GM12878 (cell line): ENCODE results near the gene VCL. TPM values are rescaled to one million over a fixed set of nuclear protein-coding genes. Genes with fewer than 3 reads are reported as not detected.

Experiments used
- ATAC-seq: fragments of 200-7000 bp; cut with Tn5 transposase; 3 replicates; pipeline ENCODE4 v1.9.1; 2020; ENCODE audit warnings: mild to moderate bottlenecking, moderate library complexity
- BruUV-seq: library from RNA; stranded (reverse); fragments of 400-500 nt; replicated peaks from 2 replicates; lab custom pipeline; 2021; lab: Mats Ljungman, UMichigan
- CTCF ChIA-PET: fragments of 300-600 bp; sonication (Branson Sonifier 250); formaldehyde crosslinking; extraction: SDS; loops from one replicate; lab custom pipeline; 2021; ENCODE audit warnings: inconsistent platforms; lab: Yijun Ruan, JAX
- POLR2A ChIA-PET: fragments of 350-600 bp; formaldehyde crosslinking; extraction: SDS; loops from one replicate; lab custom pipeline; 2021; ENCODE audit warnings: inconsistent platforms; lab: Charles Lee
- RAD21 ChIA-PET: fragments of 300-600 bp; sonication (Branson Sonifier 250); formaldehyde crosslinking; loops from one replicate; lab custom pipeline; 2023; ENCODE audit warnings: antibody characterized with exemption; ENCODE audit not compliant: unreplicated experiment; lab: Charles Lee
- SMC1A ChIA-PET: fragments of 300-600 bp; sonication (Branson Sonifier 250); formaldehyde crosslinking; loops from one replicate; lab custom pipeline; 2023; ENCODE audit not compliant: unreplicated experiment, uncharacterized antibody; lab: Charles Lee
- DNase-seq: peaks from one replicate; pipeline ENCODE4 v3.0.0-alpha.2; 2011; ENCODE audit warnings: low read depth, low spot score
- FAIRE-seq: peaks from 3 replicates; lab custom pipeline; 2011; peaks lifted over from hg19 to GRCh38; lab: Jason Lieb, UNC
- H2AFZ ChIP-seq: 2 replicates; pipeline ENCODE4 v1.6.0; 2011; ENCODE audit warnings: low read depth, low read length, control low read depth; ENCODE audit not compliant: control insufficient read depth
- H3K27ac ChIP-seq: 2 replicates; pipeline ENCODE4 v1.5.1; 2011; ENCODE audit warnings: control low read depth; ENCODE audit not compliant: control insufficient read depth, insufficient read depth
- H3K27me3 ChIP-seq, 2 experiments: replicated peaks in 1 of 2; 2 replicates each; pipeline versions ENCODE4 v1.6.0 to v1.6.1; 2011; ENCODE audit warnings: low read length in 1 of 2; ENCODE audit not compliant: control insufficient read depth in 2 of 2, insufficient read depth in 2 of 2
- H3K36me3 ChIP-seq, 2 experiments: 2 replicates each; pipeline ENCODE4 v1.5.1; 2011; ENCODE audit warnings: low read length in 1 of 2; ENCODE audit not compliant: control insufficient read depth in 2 of 2, insufficient read depth in 2 of 2
- H3K4me1 ChIP-seq: 2 replicates; pipeline ENCODE4 v1.6.1; 2011; ENCODE audit warnings: mild to moderate bottlenecking, low read length, moderate library complexity, mixed read lengths; ENCODE audit not compliant: control insufficient read depth, insufficient read depth
- H3K4me2 ChIP-seq: 2 replicates; pipeline ENCODE4 v1.6.0; 2011; ENCODE audit warnings: control low read depth; ENCODE audit not compliant: control insufficient read depth, insufficient read depth
- H3K4me3 ChIP-seq: fragments of 200-600 bp; sonication (generic); 2 replicates; pipeline ENCODE4 v1.5.1; 2016
- H3K79me2 ChIP-seq: 2 replicates; pipeline ENCODE4 v1.6.0; 2011; ENCODE audit warnings: low read length; ENCODE audit not compliant: control insufficient read depth, insufficient read depth
- H3K9ac ChIP-seq: 2 replicates; pipeline ENCODE4 v1.8.0; 2011; ENCODE audit warnings: low read length, control low read depth, mixed read lengths; ENCODE audit not compliant: control insufficient read depth, insufficient read depth
- H3K9me3 ChIP-seq: replicated peaks from 3 replicates; pipeline ENCODE4 v1.5.1; 2011; ENCODE audit warnings: mild to moderate bottlenecking, low read length; ENCODE audit not compliant: control insufficient read depth, insufficient read depth
- H4K20me1 ChIP-seq: 2 replicates; pipeline ENCODE4 v1.6.0; 2011; ENCODE audit not compliant: control insufficient read depth, insufficient read depth
- ATF7 ChIP-seq: fragments of 450-650 bp; IDR thresholded peaks from 2 replicates; pipeline ENCODE4 v1.6.1; 2016; ENCODE audit warnings: low read depth, mild to moderate bottlenecking
- BACH1 ChIP-seq: fragments of 450-650 bp; IDR thresholded peaks from 2 replicates; pipeline ENCODE4 v1.6.1; 2017; ENCODE audit warnings: mild to moderate bottlenecking, borderline replicate concordance
- BHLHE40 ChIP-seq, 2 experiments: fragments of 450-650 bp in 1 of 2; IDR thresholded peaks; 2 replicates each; pipeline ENCODE4 v1.6.1; 2011 to 2017; ENCODE audit warnings: low read depth in 2 of 2, borderline replicate concordance in 1 of 2, improper control_type of control experiment in 1 of 2, low read length in 1 of 2, mild to moderate bottlenecking in 1 of 2
- BRCA1 ChIP-seq: IDR thresholded peaks from 2 replicates; pipeline ENCODE4 v1.6.1; 2011; ENCODE audit warnings: low read depth, low read length, improper control_type of control experiment
- CREM ChIP-seq: IDR thresholded peaks from 2 replicates; pipeline ENCODE4 v1.6.1; 2014; ENCODE audit warnings: antibody characterized with exemption, low read depth
- EGR1 ChIP-seq, 2 experiments: IDR thresholded peaks; 1 replicate in 1 of 2; 2 replicates in 1 of 2; pipeline ENCODE4 v1.6.1; 2011 to 2012; ENCODE audit warnings: low read depth in 2 of 2, low read length in 2 of 2, borderline replicate concordance in 1 of 2, mild to moderate bottlenecking in 1 of 2, moderate library complexity in 1 of 2
- FOXM1 ChIP-seq: IDR thresholded peaks from 2 replicates; pipeline ENCODE4 v1.6.1; 2012; ENCODE audit warnings: low read depth, mild to moderate bottlenecking, inconsistent platforms, low read length, moderate library complexity
- NFIC ChIP-seq: IDR thresholded peaks from 2 replicates; pipeline ENCODE4 v1.6.1; 2012; ENCODE audit warnings: low read depth, mild to moderate bottlenecking, inconsistent platforms, low read length, moderate library complexity
- NFXL1 ChIP-seq: fragments of 450-650 bp; IDR thresholded peaks from 2 replicates; pipeline ENCODE4 v1.6.1; 2017; ENCODE audit warnings: antibody characterized with exemption, mild to moderate bottlenecking, borderline replicate concordance
- NFYB ChIP-seq: IDR thresholded peaks from 2 replicates; pipeline ENCODE4 v1.6.1; 2011; ENCODE audit warnings: low read depth, mild to moderate bottlenecking, low read length, improper control_type of control experiment, moderate library complexity; ENCODE audit not compliant: insufficient read depth
- SREBF1 ChIP-seq: IDR thresholded peaks from 2 replicates; pipeline ENCODE4 v1.6.1; 2012; ENCODE audit warnings: mild to moderate bottlenecking, low read length
- SRF ChIP-seq, 2 experiments: IDR thresholded peaks; 2 replicates each; pipeline ENCODE4 v1.6.1; 2011; ENCODE audit warnings: low read depth in 2 of 2, low read length in 2 of 2, mild to moderate bottlenecking in 1 of 2, moderate library complexity in 1 of 2
- SUZ12 ChIP-seq: fragments of 200-600 bp; sonication (generic); IDR thresholded peaks from one replicate; pipeline ENCODE4 v1.6.1; 2018; ENCODE audit warnings: antibody characterized with exemption, mild to moderate bottlenecking; ENCODE audit not compliant: unreplicated experiment
- TCF12 ChIP-seq: IDR thresholded peaks from 2 replicates; pipeline ENCODE4 v1.6.1; 2011; ENCODE audit warnings: low read depth, mild to moderate bottlenecking, low read length
- YY1 ChIP-seq: IDR thresholded peaks from 2 replicates; pipeline ENCODE4 v1.6.1; 2011; ENCODE audit warnings: low read depth, mild to moderate bottlenecking, low read length
- WGBS: methylation state at CpG from one replicate; pipeline ENCODE4 v1.1.6; 2016; ENCODE audit warnings: low lambda C conversion rate; ENCODE audit not compliant: insufficient replicate concordance, insufficient coverage; ENCODE audit errors: missing lambda C conversion rate; 5-methylcytosine and 5-hydroxymethylcytosine counted together
- in situ Hi-C: fragments of 300-500 bp; cut with MboI; formaldehyde crosslinking; loops from 9 replicates; pipeline ENCODE4 v1.14.3; 2018; ENCODE audit warnings: mixed read lengths
- intact Hi-C: fragments of 100-400 bp; cut with micrococcal nuclease; formaldehyde crosslinking; loops from one replicate; pipeline ENCODE4 v1.14.2; 2022; ENCODE audit not compliant: unreplicated experiment
- polyA plus RNA-seq, 11 experiments: library from polyadenylated mRNA; depleted of rRNA in 4 of 11; unstranded in 6 of 11; stranded (reverse) in 5 of 11; fragments of >200 nt; fragmentation: Nextera tagmentation in 4 of 11; fragmentation: Illumina TruSeq in 1 of 11; extraction: Ambion mirVana in 4 of 11; extraction: Trizol in 1 of 11; gene quantifications; 1 replicate in 1 of 11; 2 replicates in 10 of 11; pipeline versions ENCODE4 v1.2.1 to v1.2.3, GENCODE V29; 2011 to 2016; ENCODE audit warnings: inconsistent platforms in 2 of 11, missing spikeins in 2 of 11, low read depth in 1 of 11
- total RNA-seq, 4 experiments: library from RNA; depleted of rRNA in 3 of 4; stranded (reverse); fragments of >200 nt in 3 of 4; fragmentation: Illumina TruSeq in 1 of 4; extraction: Trizol in 1 of 4; gene quantifications; 2 replicates each; pipeline versions ENCODE4 v1.2.1 to v1.2.3, GENCODE V29; 2013 to 2021
- TF ChIP-seq, protein P1 (sequence below): fragments of 450-650 bp; formaldehyde crosslinking; IDR thresholded peaks from 2 replicates; pipeline ENCODE4 v1.4.0; 2022; ENCODE audit warnings: mild to moderate bottlenecking, moderate library complexity
- TF ChIP-seq, protein P2 (sequence below): IDR thresholded peaks from 2 replicates; pipeline ENCODE4 v1.6.1; 2011; ENCODE audit warnings: low read depth, low read length, improper control_type of control experiment, borderline replicate concordance
- TF ChIP-seq, protein P3 (sequence below): IDR thresholded peaks from 2 replicates; pipeline ENCODE4 v1.6.1; 2011; ENCODE audit warnings: borderline replicate concordance, low read depth, mild to moderate bottlenecking, moderate library complexity, mixed read lengths, low read length; ENCODE audit not compliant: insufficient read depth; ENCODE audit errors: extremely low read length

VCL gene
- total and polyA plus RNA-seq, 10 of the 15 experiments (the other 5 are each of a cell fraction or from before 2014, with no cell fraction given), result 6.7 to 54.6 (median 24.3) TPM

DNA sequence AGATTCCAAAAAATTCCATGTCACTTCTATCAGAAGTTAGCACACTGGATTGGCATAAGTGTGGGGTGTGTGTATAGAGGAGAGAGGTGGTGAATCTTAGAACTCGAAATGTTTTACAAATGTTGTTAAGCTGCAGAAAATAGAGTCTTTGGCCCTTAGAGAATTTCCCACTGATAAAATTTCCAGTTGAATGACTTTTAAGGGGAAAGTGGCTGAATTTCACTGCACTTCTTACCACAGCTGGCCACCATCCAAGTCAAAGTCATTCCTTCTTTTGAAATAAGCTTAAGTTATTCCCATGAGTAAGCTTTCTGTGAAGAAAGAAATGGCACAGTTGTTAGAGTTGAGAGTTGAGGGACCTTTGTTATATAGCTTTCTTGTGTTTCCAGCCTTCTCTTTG is 13.9 kb downstream of the VCL start:
- Histone ChIP-seq H3K36me3 (no peaks in the 10 kb centered on the region), H3K9me3 (no peaks in the 10 kb centered on the region), H3K4me1 (peaks cover 27% of the 10 kb centered on the region), H3K9ac (no peak overlapping the region), H2AFZ (no peak overlapping the region), H3K27me3 (no peaks in the 10 kb centered on the region; a peak in 1 of 4 replicates), H4K20me1 (no peaks in the 10 kb centered on the region), H3K79me2 (no peaks in the 10 kb centered on the region; the same call in 1 of the 2 replicates), H3K27ac (no peak overlapping the region), H3K4me3 (no peak overlapping the region), H3K4me2 (no peak overlapping the region)
- BruUV-seq, result no TSS peak
- TF ChIP-seq BACH1 (no peak), NFIC (no peak), ATF7 (no peak), BHLHE40 (IDR thresholded peaks at IDR 0.05; ENCODE audit: borderline replicate concordance in 1 of 2, low read depth in 2 of 2, low read length in 1 of 2) (no peak), SRF (IDR thresholded peaks at IDR 0.05; ENCODE audit: low read depth in 2 of 2, low read length in 2 of 2) (no peak), NFYB (no peak), SUZ12 (no peak), EGR1 (IDR thresholded peaks at IDR 0.05; ENCODE audit: borderline replicate concordance in 1 of 2, low read depth in 2 of 2, low read length in 2 of 2) (no peak), NFXL1 (no peak), YY1 (no peak), TCF12 (no peak), BRCA1 (no peak), SREBF1 (no peak), CREM (no peak), FOXM1 (no peak)
- TF ChIP-seq, protein P1, sequence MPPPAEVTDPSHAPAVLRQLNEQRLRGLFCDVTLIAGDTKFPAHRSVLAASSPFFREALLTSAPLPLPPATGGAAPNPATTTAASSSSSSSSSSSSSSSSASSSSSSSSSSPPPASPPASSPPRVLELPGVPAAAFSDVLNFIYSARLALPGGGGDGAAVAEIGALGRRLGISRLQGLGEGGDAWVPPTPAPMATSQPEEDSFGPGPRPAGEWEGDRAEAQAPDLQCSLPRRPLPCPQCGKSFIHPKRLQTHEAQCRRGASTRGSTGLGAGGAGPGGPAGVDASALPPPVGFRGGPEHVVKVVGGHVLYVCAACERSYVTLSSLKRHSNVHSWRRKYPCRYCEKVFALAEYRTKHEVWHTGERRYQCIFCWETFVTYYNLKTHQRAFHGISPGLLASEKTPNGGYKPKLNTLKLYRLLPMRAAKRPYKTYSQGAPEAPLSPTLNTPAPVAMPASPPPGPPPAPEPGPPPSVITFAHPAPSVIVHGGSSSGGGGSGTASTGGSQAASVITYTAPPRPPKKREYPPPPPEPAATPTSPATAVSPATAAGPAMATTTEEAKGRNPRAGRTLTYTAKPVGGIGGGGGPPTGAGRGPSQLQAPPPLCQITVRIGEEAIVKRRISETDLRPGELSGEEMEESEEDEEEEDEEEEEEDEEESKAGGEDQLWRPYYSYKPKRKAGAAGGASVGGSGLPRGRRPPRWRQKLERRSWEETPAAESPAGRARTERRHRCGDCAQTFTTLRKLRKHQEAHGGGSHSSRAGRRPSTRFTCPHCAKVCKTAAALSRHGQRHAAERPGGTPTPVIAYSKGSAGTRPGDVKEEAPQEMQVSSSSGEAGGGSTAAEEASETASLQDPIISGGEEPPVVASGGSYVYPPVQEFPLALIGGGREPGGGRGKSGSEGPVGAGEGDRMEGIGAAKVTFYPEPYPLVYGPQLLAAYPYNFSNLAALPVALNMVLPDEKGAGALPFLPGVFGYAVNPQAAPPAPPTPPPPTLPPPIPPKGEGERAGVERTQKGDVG (CRISPR knock-in tag), result no peak
- TF ChIP-seq, protein P2, sequence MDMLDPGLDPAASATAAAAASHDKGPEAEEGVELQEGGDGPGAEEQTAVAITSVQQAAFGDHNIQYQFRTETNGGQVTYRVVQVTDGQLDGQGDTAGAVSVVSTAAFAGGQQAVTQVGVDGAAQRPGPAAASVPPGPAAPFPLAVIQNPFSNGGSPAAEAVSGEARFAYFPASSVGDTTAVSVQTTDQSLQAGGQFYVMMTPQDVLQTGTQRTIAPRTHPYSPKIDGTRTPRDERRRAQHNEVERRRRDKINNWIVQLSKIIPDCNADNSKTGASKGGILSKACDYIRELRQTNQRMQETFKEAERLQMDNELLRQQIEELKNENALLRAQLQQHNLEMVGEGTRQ, result no peak
- TF ChIP-seq, protein P3, sequence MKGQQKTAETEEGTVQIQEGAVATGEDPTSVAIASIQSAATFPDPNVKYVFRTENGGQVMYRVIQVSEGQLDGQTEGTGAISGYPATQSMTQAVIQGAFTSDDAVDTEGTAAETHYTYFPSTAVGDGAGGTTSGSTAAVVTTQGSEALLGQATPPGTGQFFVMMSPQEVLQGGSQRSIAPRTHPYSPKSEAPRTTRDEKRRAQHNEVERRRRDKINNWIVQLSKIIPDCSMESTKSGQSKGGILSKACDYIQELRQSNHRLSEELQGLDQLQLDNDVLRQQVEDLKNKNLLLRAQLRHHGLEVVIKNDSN, result no peak
- RAD21 ChIA-PET, result interaction anchor here (1.3 to 2.3 kb wide), 3 partner anchors 12 to 70 kb away, joined by 4 to 5 read pairs (median 4); no protein-coding TSS in a partner anchor
- in situ Hi-C loops (no loop called here), intact Hi-C loops (no loop called here)
- POLR2A ChIA-PET, result interaction anchor here (0.6 to 1.4 kb wide), 4 partner anchors 9 to 1104 kb away, joined by 3 to 7 read pairs (median 3); no protein-coding TSS in a partner anchor
- FAIRE-seq, result no peak
- WGBS, result 56% methylated on average over 1 of the region's 1 CpG
- ATAC-seq, result no peak
- SMC1A ChIA-PET, result interaction anchor here (0.8 to 6.9 kb wide), 12 partner anchors 10 to 88 kb away, joined by 3 to 26 read pairs (median 4); no protein-coding TSS in a partner anchor
- CTCF ChIA-PET, result interaction anchor here (1.0 to 2.0 kb wide), 6 partner anchors 13 to 126 kb away, joined by 3 to 6 read pairs (median 3); no protein-coding TSS in a partner anchor
- no peak for DNase-seq
